G401.6 (cell line): ENCODE results near the gene SLC39A11.
"Not testable (repeated sequence)": the region's sequence is repeated elsewhere in the genome, so short reads cannot be mapped to it uniquely, and the experiment has no call there.

Experiments used
- FAIRE-seq: peaks from 2 replicates; lab custom pipeline; 2012; peaks lifted over from hg19 to GRCh38; lab: Jason Lieb, UNC

SLC39A11 gene

GRCh38 chr17:73071066-73071999, 21.2 kb downstream of the SLC39A11 start:
- no peak for FAIRE-seq

- no peak for FAIRE-seq
Observed at GRCh38 chr17:73069841-73070240, 22.6 kb downstream of the SLC39A11 start.

- no peak for FAIRE-seq
Observed at GRCh38 chr17:73069164-73069770, 23.2 kb downstream of the SLC39A11 start.

- no peak for FAIRE-seq
Observed at GRCh38 chr17:73068322-73069153, 23.9 kb downstream of the SLC39A11 start.

GRCh38 chr17:73067699-73068098, 24.8 kb downstream of the SLC39A11 start:
- not testable (repeated sequence) for FAIRE-seq

- FAIRE-seq: no peak
Observed at GRCh38 chr17:73067075-73067474, 25.4 kb downstream of the SLC39A11 start.

- no peak for FAIRE-seq
Observed at GRCh38 chr17:73066148-73066884, 26.2 kb downstream of the SLC39A11 start.

GRCh38 chr17:73065376-73065775, 27.1 kb downstream of the SLC39A11 start:
- no peak for FAIRE-seq

GRCh38 chr17:73064084-73064938, 28.2 kb downstream of the SLC39A11 start:
- FAIRE-seq: no peak

GRCh38 chr17:73062726-73063125, 29.8 kb downstream of the SLC39A11 start:
- no peak for FAIRE-seq

GRCh38 chr17:73061161-73061560, 31.3 kb downstream of the SLC39A11 start:
- FAIRE-seq: no peak

- FAIRE-seq: no peak
Observed at GRCh38 chr17:73060721-73061120, 31.8 kb downstream of the SLC39A11 start.

- FAIRE-seq: not testable (repeated sequence)
Observed at GRCh38 chr17:73059713-73060112, 32.8 kb downstream of the SLC39A11 start.

GRCh38 chr17:73058022-73058421, 34.5 kb downstream of the SLC39A11 start:
- no peak for FAIRE-seq

GRCh38 chr17:73057196-73057595, 35.3 kb downstream of the SLC39A11 start:
- no peak for FAIRE-seq

- FAIRE-seq: no peak
Observed at GRCh38 chr17:73052923-73053322, 39.6 kb downstream of the SLC39A11 start.

GRCh38 chr17:73050797-73051196, 41.7 kb downstream of the SLC39A11 start:
- FAIRE-seq: no peak

- FAIRE-seq: no peak
Observed at GRCh38 chr17:73048170-73048569, 44.3 kb downstream of the SLC39A11 start.

- no peak for FAIRE-seq
Observed at GRCh38 chr17:73045724-73046123, 46.8 kb downstream of the SLC39A11 start.

GRCh38 chr17:73043686-73044581, 48.6 kb downstream of the SLC39A11 start:
- no peak for FAIRE-seq
